Measurements from ENCODE around the gene KNSTRN. TPM values are rescaled to one million over a fixed set of nuclear protein-coding genes. Genes with fewer than 3 reads are reported as not detected.

KNSTRN gene
- total RNA-seq, 4 donors from 2014 or later, result 7.9 to 24.9 (median 12.9) TPM

- no peak for TF ChIP-seq CTCF (IDR thresholded peaks at IDR 0.05; ENCODE audit: low read depth)
Measured at GRCh38 chr15:40428185-40428584, 45.7 kb downstream of the KNSTRN start.

GRCh38 chr15:40429068-40429710 lies 46.7 kb downstream of the KNSTRN start:
- no peak for TF ChIP-seq CTCF (IDR thresholded peaks at IDR 0.05; ENCODE audit: low read depth)

GRCh38 chr15:40430271-40430805 lies 47.8 kb downstream of the KNSTRN start:
- TF ChIP-seq CTCF (IDR thresholded peaks at IDR 0.05; ENCODE audit: low read depth), result no peak

GRCh38 chr15:40435023-40435709 lies 52.6 kb downstream of the KNSTRN start:
- TF ChIP-seq CTCF (IDR thresholded peaks at IDR 0.05; ENCODE audit: low read depth), result no peak

GRCh38 chr15:40435710-40436089 lies 53.2 kb downstream of the KNSTRN start:
- TF ChIP-seq CTCF (IDR thresholded peaks at IDR 0.05; ENCODE audit: low read depth), result no peak

- TF ChIP-seq CTCF (IDR thresholded peaks at IDR 0.05; ENCODE audit: low read depth), result no peak
Measured at GRCh38 chr15:40436116-40436891, 53.8 kb downstream of the KNSTRN start.
